ENCODE measurements around the gene CFAP61.

Gene CFAP61

GRCh38 chr20:20368418-20369249 lies 316.3 kb downstream of the CFAP61 start:
- H3K4me3 ChIP-seq (ENCODE audit: low read depth, low read length): no peak overlapping the region
- DNase-seq: no peak
- H3K27ac ChIP-seq: no peak overlapping the region
- TF ChIP-seq CTCF (IDR thresholded peaks at IDR 0.05; ENCODE audit: low read depth, low read length, missing control alignments): no peak
- no peaks in the 10 kb centered on the region for H3K36me3 ChIP-seq (replicated peaks)
- peaks cover 83% of the 10 kb centered on the region for H3K27me3 ChIP-seq (replicated peaks)
- in situ Hi-C loops (cut with HindIII; ENCODE audit: low pct_ligation_motif_present, low sequenced_read_pairs): no loop called here

GRCh38 chr20:20369250-20370093 lies 317.1 kb downstream of the CFAP61 start:
- Histone ChIP-seq H3K27ac (no peak overlapping the region), H3K4me3 (ENCODE audit: low read depth, low read length) (no peak overlapping the region), H3K36me3 (replicated peaks) (no peaks in the 10 kb centered on the region), H3K27me3 (replicated peaks) (peaks cover 76% of the 10 kb centered on the region)
- DNase-seq: no peak
- in situ Hi-C loops (cut with HindIII; ENCODE audit: low pct_ligation_motif_present, low sequenced_read_pairs): no loop called here
- no peak for TF ChIP-seq CTCF (IDR thresholded peaks at IDR 0.05; ENCODE audit: low read depth, low read length, missing control alignments)

- Histone ChIP-seq H3K27me3 (replicated peaks) (peaks cover 75% of the 10 kb centered on the region), H3K27ac (no peak overlapping the region), H3K4me3 (ENCODE audit: low read depth, low read length) (no peak overlapping the region), H3K36me3 (replicated peaks) (no peaks in the 10 kb centered on the region)
- no peak for TF ChIP-seq CTCF (IDR thresholded peaks at IDR 0.05; ENCODE audit: low read depth, low read length, missing control alignments)
- no peak for DNase-seq
- in situ Hi-C loops (cut with HindIII; ENCODE audit: low pct_ligation_motif_present, low sequenced_read_pairs): no loop called here
Observed at GRCh38 chr20:20370094-20370575, 317.8 kb downstream of the CFAP61 start.

- peak; percentile 1 for TF ChIP-seq CTCF (IDR thresholded peaks at IDR 0.05; ENCODE audit: low read depth, low read length, missing control alignments)
- peaks cover 68% of the 10 kb centered on the region for H3K27me3 ChIP-seq (replicated peaks)
- in situ Hi-C loops (cut with HindIII; ENCODE audit: low pct_ligation_motif_present, low sequenced_read_pairs): no loop called here
Observed at GRCh38 chr20:20371083-20371482, 318.8 kb downstream of the CFAP61 start.

GRCh38 chr20:20371681-20372080 lies 319.3 kb downstream of the CFAP61 start:
- no peak overlapping the region for H3K4me3 ChIP-seq (ENCODE audit: low read depth, low read length)
- in situ Hi-C loops (cut with HindIII; ENCODE audit: low pct_ligation_motif_present, low sequenced_read_pairs): no loop called here
- H3K36me3 ChIP-seq (replicated peaks): no peaks in the 10 kb centered on the region
- H3K27ac ChIP-seq: no peak overlapping the region
- DNase-seq: no peak
- no peak for TF ChIP-seq CTCF (IDR thresholded peaks at IDR 0.05; ENCODE audit: low read depth, low read length, missing control alignments)
- H3K27me3 ChIP-seq (replicated peaks): peaks cover 65% of the 10 kb centered on the region

More at GRCh38 chr20:20371083-20371482, 318.8 kb downstream of the CFAP61 start:
- Histone ChIP-seq H3K36me3 (replicated peaks) (no peaks in the 10 kb centered on the region), H3K27ac (no peak overlapping the region), H3K4me3 (ENCODE audit: low read depth, low read length) (no peak overlapping the region)
- no peak for DNase-seq
